GM19395 (cell line): ENCODE results near the gene NAA50.

Experiments used
- ATAC-seq: cut with Tn5 transposase; IDR thresholded peaks from one replicate; pipeline ENCODE4 v1.9.1; 2021; ENCODE audit warnings: mild to moderate bottlenecking, moderate library complexity; ENCODE audit not compliant: unreplicated experiment

Gene NAA50

DNA sequence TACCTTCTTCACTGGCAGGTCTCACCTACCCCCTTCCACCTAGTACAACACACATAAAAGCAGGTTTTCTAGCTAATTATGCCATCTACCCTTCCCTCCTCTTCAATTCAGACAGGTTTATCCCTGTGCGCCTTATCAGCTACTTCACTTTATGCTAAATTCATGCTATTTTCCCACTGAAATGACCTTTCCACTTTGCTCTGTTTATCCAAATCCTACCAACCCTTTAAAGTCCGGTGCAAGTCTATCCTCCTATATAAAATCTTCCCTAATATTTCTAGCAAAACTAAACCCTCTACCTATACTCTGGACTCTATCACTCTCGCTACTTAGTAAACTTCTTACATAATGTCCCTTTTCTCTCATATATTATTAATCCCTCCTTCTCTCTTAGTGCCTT lies 55.6 kb downstream of the NAA50 start:
- ATAC-seq = no peak

DNA sequence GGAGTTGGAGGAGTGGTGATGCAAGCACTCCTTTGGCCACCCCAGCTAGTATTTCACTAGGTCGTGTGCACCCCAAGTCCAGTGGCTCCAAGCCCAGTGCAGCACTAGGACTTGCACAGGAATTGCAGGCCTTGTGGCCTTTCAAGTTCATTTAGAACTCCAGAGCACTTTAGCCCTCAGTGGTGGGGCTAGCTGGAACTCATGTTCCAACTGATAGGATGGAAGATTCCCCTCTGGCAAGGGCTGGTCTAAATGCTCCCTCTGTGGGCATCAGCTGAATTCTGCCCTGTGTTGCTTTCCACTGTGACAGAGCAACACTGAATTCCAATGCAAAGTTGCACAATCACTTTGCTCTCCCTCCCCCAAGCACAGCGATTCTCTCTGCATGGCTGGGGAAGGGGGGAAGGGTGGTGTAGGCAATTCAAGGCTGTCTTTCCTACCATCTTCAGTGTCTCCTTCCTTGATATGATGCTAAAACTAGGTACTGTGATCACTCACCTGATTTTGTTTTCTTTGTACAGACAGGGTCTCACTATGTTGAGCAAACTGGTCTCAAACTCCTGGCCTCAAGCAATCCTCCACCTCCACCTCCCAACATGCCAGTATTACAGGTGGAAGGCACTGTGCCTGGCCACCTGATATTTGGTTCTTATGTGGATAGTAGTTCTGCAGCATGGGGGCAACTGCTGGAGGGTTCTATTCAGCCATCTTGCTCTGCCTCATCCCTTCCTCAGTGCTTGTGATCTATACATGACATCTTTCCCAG lies 59.9 kb downstream of the NAA50 start:
- ATAC-seq = no peak

DNA sequence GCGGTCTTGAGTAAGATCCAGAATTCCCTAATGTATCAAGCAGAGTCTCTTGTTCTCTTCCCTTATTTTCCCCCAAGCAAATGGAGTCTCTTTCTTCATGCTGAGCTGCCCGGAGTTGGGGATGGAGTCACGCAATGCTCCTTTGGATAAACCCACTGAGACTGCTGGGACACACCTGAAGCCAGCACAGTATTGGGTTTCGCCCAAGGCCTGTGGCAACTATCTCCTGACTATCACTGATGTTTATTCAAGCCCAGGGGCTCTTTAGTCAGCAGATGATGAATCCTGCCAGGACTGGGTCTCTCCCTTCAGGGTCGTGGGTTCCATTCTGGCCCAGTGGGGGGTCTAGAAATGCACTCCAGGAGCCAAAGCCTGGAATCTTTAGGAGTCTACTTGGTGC lies 60.9 kb downstream of the NAA50 start:
- no peak for ATAC-seq

GRCh38 chr3:113684271-113684819 lies 61.7 kb downstream of the NAA50 start:
- no peak for ATAC-seq

DNA sequence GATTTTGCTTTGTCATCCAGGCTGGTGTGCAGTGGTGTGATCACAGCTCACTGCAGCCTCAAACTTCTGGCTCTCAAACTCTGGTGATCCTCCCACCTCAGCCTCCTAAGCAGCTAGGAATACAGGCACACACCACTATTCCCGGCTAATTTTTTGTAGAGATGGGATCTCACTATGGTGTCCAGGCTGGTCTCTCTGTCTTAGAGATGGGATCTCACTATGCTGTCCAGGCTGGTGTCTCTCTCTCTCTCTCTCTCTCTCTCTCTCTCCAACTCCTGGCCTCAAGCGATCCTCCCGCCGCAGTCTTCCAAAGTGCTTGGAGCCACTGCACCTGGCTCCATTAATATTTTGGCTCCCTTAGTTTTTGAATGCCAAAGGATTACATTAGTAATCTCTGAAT lies 67.3 kb downstream of the NAA50 start:
- ATAC-seq = no peak

GRCh38 chr3:113677737-113678136 lies 68.3 kb downstream of the NAA50 start:
- ATAC-seq = no peak

GRCh38 chr3:113676261-113676660 lies 69.8 kb downstream of the NAA50 start:
- no peak for ATAC-seq

- no peak for ATAC-seq
Measured at GRCh38 chr3:113673593-113673992, 72.5 kb downstream of the NAA50 start.

DNA sequence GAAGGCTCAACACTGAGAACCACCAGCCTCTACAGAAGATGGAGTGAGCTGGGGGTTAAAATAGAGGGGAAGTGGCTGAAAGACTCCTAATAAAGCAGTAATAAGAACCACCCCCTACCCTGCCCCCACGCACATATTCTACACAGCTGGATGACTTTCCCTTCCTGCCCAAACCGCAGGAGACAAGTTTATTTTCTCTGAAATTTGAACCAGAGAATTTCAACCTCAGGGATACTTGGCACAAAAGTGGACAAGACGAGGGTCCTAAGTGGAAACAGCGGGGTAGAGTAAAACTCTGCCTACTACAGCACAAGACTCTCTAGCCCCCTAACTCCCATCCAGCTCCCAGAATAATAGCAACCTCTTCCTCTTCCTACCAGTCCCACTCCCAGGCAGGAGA lies 78.0 kb downstream of the NAA50 start:
- ATAC-seq = no peak
